Right lobe of liver (tissue), 6 donors: ENCODE measurements around the gene MYL11. TPM values are rescaled to one million over a fixed set of nuclear protein-coding genes. Genes with fewer than 3 reads are reported as not detected.
"Not testable (repeated sequence)": the region's sequence is repeated elsewhere in the genome, so short reads cannot be mapped to it uniquely, and the experiment has no call there.

Source experiments
- ATAC-seq, 4 donors: fragments of 200-7000 bp; cut with Tn5 transposase; one replicate each; pipeline ENCODE4 v1.9.1; 2020; ENCODE audit warnings: mild to moderate bottlenecking in 4 of 4, moderate library complexity in 4 of 4
- DNase-seq, 3 donors: peaks; one replicate each; pipeline ENCODE4 v3.0.0-alpha.2; 2020
- H3K27ac ChIP-seq, 3 donors: fragments of 200-600 bp; one replicate each; pipeline ENCODE4 v1.8.0; 2022
- H3K27me3 ChIP-seq, 2 donors: fragments of 200-600 bp; one replicate each; pipeline ENCODE4 v1.8.0; 2022
- H3K36me3 ChIP-seq, 4 donors: fragments of 200-600 bp; sonication (generic) in 1 of 4; one replicate each; pipeline versions ENCODE4 v1.5.1 to v1.8.0; 2017 to 2022; ENCODE audit warnings: control low read depth in 1 of 4
- H3K4me1 ChIP-seq, 4 donors: fragments of 200-600 bp; sonication (generic) in 1 of 4; one replicate each; pipeline versions ENCODE4 v1.5.1 to v1.8.0; 2017 to 2022; ENCODE audit warnings: control low read depth in 1 of 4
- H3K4me3 ChIP-seq, 3 donors: fragments of 200-600 bp; one replicate each; pipeline ENCODE4 v1.8.0; 2022
- H3K9me3 ChIP-seq, 4 donors: fragments of 200-600 bp; sonication (generic) in 1 of 4; one replicate each; pipeline versions ENCODE4 v1.5.1 to v1.8.0; 2017 to 2022; ENCODE audit warnings: control low read depth in 1 of 4
- POLR2A ChIP-seq: fragments of 450-650 bp; IDR thresholded peaks from one replicate; pipeline ENCODE4 v1.6.1; 2017; ENCODE audit warnings: antibody characterized with exemption, mild to moderate bottlenecking
- WGBS: methylation state at CpG from one replicate; pipeline ENCODE4 v1.1.6; 2018; ENCODE audit warnings: low coverage, low lambda C conversion rate; ENCODE audit not compliant: insufficient coverage; ENCODE audit errors: missing lambda C conversion rate; 5-methylcytosine and 5-hydroxymethylcytosine counted together
- intact Hi-C, 2 donors: fragments of 100-400 bp; cut with DNase I; formaldehyde crosslinking; loops; one replicate each; pipeline versions ENCODE4 v1.11.2 to v1.14.1; 2022
- long read RNA-seq: library from polyadenylated mRNA; unstranded; transcript quantifications from one replicate; pipeline ENCODE4 v2.0.0, GENCODE V29; 2019
- total RNA-seq, 6 experiments: library from RNA; depleted of rRNA in 2 of 6; stranded (reverse); fragments of >200 nt in 2 of 6; fragmentation: NEBNext Ultra II Directional in 3 of 6; extraction: Animal tissue kit (Norgen Biotek cat#: 25700) in 3 of 6; gene quantifications; one replicate each; pipeline versions ENCODE4 v1.1.0 to v1.2.4, GENCODE V29; 2016 to 2023
- TF ChIP-seq, protein P1 (sequence below), 4 donors: fragments of 200-600 bp in 3 of 4; fragments of 450-650 bp in 1 of 4; IDR thresholded peaks; one replicate each; pipeline versions ENCODE4 v1.5.1 to v1.8.0; 2016 to 2022; ENCODE audit warnings: antibody characterized with exemption in 4 of 4, mild to moderate bottlenecking in 2 of 4
- donor health status: DM: no; HTN: yes; CAD: no.
- donor health status: DM: no; HTN: no; CAD: no.
- donor health status: DM: no; HTN: no; CAD: no.
- donor health status: DM: no; HTN: yes; CAD: no.
- donor health status: DM: no; HTN: yes; CAD: no.

MYL11 gene
- 1 to 10 TPM in 1 of 6 experiments, not detected in 5; 1.4 TPM for total RNA-seq
- long read RNA-seq, result 0 reads

GRCh38 chr16:30374538-30374937 is at the start of gene MYL11:
MYL11 (plus strand) TSS chr16:30374802; CDS start chr16:30374858, 56 bp downstream.
- intact Hi-C loops, result no loop called here
- no peak within 1 kb of the TSS for H3K4me3 ChIP-seq
- no peaks in the 10 kb centered on the region for H3K9me3 ChIP-seq
- TF ChIP-seq POLR2A, result no peak
- TF ChIP-seq, protein P1, sequence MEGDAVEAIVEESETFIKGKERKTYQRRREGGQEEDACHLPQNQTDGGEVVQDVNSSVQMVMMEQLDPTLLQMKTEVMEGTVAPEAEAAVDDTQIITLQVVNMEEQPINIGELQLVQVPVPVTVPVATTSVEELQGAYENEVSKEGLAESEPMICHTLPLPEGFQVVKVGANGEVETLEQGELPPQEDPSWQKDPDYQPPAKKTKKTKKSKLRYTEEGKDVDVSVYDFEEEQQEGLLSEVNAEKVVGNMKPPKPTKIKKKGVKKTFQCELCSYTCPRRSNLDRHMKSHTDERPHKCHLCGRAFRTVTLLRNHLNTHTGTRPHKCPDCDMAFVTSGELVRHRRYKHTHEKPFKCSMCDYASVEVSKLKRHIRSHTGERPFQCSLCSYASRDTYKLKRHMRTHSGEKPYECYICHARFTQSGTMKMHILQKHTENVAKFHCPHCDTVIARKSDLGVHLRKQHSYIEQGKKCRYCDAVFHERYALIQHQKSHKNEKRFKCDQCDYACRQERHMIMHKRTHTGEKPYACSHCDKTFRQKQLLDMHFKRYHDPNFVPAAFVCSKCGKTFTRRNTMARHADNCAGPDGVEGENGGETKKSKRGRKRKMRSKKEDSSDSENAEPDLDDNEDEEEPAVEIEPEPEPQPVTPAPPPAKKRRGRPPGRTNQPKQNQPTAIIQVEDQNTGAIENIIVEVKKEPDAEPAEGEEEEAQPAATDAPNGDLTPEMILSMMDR (IDR thresholded peaks at IDR 0.05), result no peak
- H3K4me1 ChIP-seq, result peaks cover 0 to 13% (median 3%) of the 10 kb centered on the region in 4 donors
- ATAC-seq, result no peak
- DNase-seq, result no peak
- H3K27ac ChIP-seq, result no peak within 1 kb of the TSS
- H3K27me3 ChIP-seq, result no peaks in the 10 kb centered on the region
- no peaks in the 10 kb centered on the region for H3K36me3 ChIP-seq
- 82% methylated on average over 3 of the region's 6 CpGs for WGBS

GRCh38 chr16:30334473-30334989 is 40.1 kb upstream of the MYL11 start:
- Histone ChIP-seq H3K27ac (peak overlapping the region; percentile 70 to 91 (median 75)), H3K4me3 (peak overlapping the region; percentile 69 to 79 (median 72))
- H3K36me3 ChIP-seq, intact Hi-C loops, H3K9me3 ChIP-seq, H3K27me3 ChIP-seq, H3K4me1 ChIP-seq: not testable (repeated sequence)
- WGBS, result 0% methylated on average over 6 of the region's 33 CpGs
- ATAC-seq, result peak; percentile 76 to 89 (median 80)
- DNase-seq, result peak; percentile 91 to 93 (median 92)

DNA sequence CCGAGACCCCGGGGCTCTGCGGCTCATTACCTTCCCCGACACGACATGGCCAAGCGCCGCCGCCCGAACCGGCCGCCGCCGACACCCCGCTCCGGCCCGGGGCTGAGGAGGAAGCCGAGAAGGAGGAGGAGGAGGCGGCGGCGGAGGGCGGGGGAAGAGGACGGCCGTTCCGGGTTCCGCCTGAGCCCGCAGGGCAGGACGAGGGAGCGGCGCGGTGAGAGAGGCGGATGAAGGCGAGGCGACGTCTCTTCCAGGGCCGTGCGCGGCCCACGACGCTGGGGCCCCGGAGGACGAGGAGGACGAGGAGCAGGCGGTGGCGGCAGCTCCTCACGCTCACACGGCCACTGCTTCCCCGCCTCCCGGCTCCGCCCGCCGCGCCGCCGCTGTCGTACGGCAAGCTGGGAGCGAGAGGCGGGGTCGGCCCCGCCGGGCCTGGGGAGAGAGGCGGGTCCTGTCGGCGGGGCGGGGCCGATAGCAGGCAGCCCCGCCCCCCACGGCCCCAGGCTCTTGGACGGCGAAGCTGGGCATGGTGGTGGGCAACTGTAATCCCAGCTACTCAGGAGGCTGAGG is 39.5 kb upstream of the MYL11 start:
- H3K4me3 ChIP-seq, result peak overlapping the region; percentile 69 to 79 (median 72)
- H3K4me1 ChIP-seq, H3K36me3 ChIP-seq, H3K27me3 ChIP-seq, intact Hi-C loops, H3K9me3 ChIP-seq: not testable (repeated sequence)
- H3K27ac ChIP-seq, result peak overlapping the region; percentile 70 to 91 (median 75)
- WGBS, result 0% methylated on average over 10 of the region's 70 CpGs
- peak; percentile 88 for TF ChIP-seq POLR2A
- ATAC-seq, result peak; percentile 76 to 85 (median 80)
- peak; percentile 91 to 93 (median 92) for DNase-seq

DNA sequence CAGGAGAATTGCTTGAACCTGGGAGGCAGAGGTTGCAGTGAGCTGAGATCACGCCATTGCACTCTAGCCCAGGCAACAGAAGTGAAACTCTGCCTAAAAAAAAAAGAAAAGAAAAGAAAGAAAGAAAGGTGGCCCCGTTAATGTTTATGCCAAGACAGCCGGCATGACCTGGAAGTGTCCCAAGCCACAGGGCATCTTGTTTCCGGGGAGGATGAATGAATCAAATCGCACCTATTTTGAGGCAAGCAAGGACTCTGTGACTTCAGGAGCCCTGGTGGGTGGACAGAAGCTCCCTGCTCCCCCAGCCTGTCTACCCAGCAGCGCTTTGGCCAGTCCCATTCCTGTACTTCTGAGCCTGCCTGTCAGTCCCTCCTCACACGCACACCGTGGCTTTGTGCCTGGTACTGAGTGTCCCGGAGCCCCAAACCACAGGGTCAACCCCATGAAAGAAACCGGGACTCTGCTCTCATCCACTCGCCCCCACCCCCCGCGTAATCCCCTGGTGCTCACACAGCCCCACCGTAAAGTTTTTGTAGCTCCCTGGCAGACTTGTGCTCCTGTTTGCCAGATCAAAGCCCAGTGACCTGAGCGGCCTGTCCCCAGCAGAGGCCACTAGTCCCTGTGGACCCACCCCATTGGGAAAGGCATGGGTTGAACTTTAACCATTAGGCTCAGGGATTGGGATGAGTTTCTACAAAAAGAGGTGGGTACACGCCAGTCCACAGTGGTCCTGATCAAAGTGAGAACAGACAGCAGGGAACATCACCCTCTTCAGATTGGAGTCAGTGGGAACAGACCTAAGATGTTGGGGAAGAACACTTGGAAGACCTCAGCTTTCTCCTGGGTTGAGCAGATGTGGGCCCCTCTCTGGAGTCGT is 38.8 kb upstream of the MYL11 start:
- intact Hi-C loops, result no loop called here
- TF ChIP-seq, protein P1 (IDR thresholded peaks at IDR 0.05), result peak in 1 of 4 donors; percentile 4
- TF ChIP-seq POLR2A, result peak; percentile 34

DNA sequence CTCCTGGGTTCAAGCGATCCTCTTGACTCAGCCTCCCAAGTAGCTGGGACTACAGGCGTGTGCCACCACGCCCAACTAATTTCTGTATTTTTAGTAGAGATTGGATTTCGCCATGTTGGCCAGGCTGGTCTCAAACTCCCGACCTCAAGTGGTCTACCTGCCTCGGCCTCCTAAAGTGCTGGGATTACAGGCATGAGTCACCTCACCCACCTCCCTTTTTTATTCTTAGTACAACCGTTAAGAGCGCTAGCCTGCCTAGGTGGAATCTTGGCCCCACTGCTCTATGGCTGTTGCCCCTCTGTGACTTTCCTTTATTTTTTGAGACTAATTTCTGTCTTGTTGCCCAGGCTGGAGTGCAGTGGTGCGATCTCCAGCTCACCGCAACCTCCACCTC is 36.6 kb upstream of the MYL11 start:
- H3K36me3 ChIP-seq, ATAC-seq, intact Hi-C loops, DNase-seq, H3K9me3 ChIP-seq, H3K27me3 ChIP-seq: not testable (repeated sequence)
- WGBS, result 84% methylated on average over 9 of the region's 10 CpGs
- H3K4me1 ChIP-seq, result peaks cover 0 to 11% (median 4%) of the 10 kb centered on the region in 4 donors
- peak overlapping the region in 1 of 3 donors; percentile 70 for H3K27ac ChIP-seq
- H3K4me3 ChIP-seq, result peak overlapping the region in 1 of 3 donors; percentile 72

More for the DNA sequence above, 38.8 kb upstream of the MYL11 start:
- Histone ChIP-seq H3K27me3 (no peaks in the 10 kb centered on the region), H3K27ac (peak overlapping the region; percentile 70 to 91 (median 75)), H3K9me3 (no peaks in the 10 kb centered on the region), H3K36me3 (no peaks in the 10 kb centered on the region), H3K4me3 (peak overlapping the region; percentile 69 to 79 (median 72)), H3K4me1 (peaks cover 0 to under 1% (median 0%) of the 10 kb centered on the region in 4 donors)
- 8% methylated on average over 7 of the region's 17 CpGs for WGBS
- peak; percentile 63 to 79 (median 74) for ATAC-seq
- DNase-seq, result peak; percentile 72 to 92 (median 87)

DNA sequence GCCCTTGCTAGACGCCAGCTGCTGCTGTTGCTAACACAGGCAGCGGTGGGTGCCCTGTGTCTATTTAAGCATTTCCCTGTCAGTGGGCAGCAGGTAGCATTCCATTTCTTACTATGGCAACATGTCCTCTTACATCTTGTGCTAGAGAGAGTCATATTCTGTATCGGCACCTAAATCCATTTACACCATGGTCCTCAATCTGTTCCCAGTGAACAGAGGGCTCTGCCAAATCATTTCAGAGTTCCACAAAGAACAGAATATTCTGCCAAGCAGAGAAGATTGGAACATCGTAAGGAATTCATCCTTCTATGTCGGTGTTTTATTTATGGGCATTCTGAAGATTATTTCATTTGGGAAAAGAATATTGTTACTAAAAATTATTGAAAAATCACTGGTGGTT is 35.9 kb upstream of the MYL11 start:
- H3K27me3 ChIP-seq, H3K36me3 ChIP-seq, DNase-seq, H3K4me3 ChIP-seq, intact Hi-C loops, H3K9me3 ChIP-seq, ATAC-seq: not testable (repeated sequence)
- Histone ChIP-seq H3K4me1 (peaks cover 0 to 19% (median 6%) of the 10 kb centered on the region in 4 donors), H3K27ac (peak overlapping the region in 1 of 3 donors; percentile 7)
- 52% methylated on average over 3 of the region's 5 CpGs for WGBS
